Stimulated activated CD8-positive, alpha-beta memory T cell treated with anti-CD3 and anti-CD28 coated beads, Interleukin-12 subunit alpha, Interleukin-12 subunit beta, amount 100 ng/mL, for 4 hours (primary cell): Measurements from ENCODE around the gene UBA52.
"Not testable (repeated sequence)": the region's sequence is repeated elsewhere in the genome, so short reads cannot be mapped to it uniquely, and the experiment has no call there.

Source experiments
- DNase-seq: peaks from one replicate; pipeline ENCODE4 v3.0.0-alpha.2; 2020; ENCODE audit warnings: low read depth

The UBA52 gene

DNA sequence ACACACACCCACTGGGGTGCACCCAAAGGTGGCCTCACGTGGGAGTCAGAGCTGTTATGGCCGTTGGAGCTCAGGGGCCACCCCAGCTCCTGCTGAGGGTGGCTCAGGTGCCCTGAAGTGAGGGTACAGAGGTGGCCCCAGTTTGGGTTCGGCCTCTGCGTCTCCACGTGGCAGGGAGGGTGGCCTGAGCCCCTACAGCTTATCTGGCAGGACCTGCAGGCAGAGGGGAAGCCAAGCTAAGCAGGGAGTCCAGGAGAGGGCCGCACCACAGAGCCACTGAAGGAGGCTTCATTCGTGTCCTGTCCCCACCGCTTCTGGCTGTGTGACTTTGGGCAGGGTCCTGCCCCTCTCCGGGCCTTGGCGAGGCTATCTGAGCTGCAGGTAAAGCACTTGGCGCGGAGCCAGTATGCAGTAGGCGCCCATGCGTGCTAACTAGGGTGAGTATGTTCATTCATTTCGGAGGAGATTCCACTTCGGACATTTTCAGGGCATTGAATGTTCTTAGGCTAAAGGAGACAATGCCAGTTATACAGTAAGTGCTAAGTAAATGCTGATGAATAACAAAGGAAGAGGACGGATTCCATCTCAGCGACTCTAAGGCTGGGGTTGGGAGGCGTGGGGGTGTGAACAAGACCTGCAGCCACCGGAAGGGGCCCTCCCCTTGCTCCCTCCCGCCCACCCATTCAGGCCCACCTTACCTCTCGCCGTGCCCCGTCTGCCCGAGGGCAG is 21.9 kb downstream of the UBA52 start:
- no peak for DNase-seq

DNA sequence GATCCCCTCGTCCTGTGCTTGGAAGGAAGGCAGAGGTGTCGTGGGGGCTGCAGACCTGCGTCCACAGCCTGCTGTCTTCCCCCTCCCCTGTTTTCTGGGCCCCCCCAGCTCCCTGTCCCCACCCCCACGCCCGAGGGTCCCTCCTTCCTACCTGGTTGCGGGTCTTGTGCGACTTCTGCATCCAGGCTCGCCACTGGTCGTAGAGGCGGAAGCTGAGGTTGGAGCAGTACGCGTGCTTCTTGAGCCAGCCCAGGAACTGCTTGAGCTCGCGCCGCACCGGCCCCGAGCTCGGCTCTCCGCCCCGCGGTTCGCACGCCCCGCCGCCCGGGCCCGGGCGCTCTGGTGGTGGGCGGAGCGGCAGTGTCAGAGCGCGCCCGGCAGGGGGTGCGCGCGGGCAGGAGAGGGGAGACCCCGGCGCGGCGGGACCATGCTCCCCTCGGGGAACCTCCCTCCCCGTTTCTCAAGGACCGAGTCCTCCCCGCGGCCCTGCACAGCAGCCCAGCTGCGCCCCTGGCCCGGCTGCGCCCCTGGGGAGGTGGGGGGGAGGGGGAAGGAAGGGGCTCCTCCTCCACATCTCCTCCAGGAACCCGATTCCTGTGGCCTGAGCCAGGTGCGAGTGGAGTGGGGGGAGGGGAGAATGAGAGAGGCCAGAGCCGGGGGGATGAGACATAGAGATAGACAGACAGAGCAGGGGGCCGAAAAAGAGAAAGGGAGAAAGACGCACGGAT is 22.6 kb downstream of the UBA52 start:
- DNase-seq, result peak; percentile 67

DNA sequence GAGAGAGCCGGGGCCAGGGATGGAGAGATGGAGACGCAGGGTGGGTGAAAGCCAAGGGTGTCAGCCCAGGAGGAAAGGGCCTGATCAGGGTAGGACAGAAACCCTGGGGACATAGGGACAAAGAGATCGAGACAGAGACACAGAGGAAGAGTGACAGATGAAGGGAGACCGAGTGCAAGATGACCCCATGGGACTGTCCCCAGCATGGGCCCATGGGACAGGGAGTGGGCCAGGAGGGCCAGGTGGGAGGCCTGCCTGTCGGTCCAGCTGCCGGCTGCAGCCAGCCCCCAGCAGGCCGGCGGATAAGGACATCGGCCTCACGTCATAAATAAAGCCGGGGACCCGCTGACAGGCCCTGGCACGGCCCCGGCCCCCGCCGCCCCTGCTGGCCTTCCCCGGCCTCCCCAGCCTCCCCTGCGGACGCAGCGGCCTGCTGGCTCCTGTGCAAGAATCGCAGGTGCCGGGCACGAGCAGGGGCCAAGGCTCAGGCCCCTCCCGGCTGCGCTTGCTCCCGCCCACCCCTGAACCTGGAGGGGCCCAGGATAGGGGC is 23.2 kb downstream of the UBA52 start:
- no peak for DNase-seq

DNA sequence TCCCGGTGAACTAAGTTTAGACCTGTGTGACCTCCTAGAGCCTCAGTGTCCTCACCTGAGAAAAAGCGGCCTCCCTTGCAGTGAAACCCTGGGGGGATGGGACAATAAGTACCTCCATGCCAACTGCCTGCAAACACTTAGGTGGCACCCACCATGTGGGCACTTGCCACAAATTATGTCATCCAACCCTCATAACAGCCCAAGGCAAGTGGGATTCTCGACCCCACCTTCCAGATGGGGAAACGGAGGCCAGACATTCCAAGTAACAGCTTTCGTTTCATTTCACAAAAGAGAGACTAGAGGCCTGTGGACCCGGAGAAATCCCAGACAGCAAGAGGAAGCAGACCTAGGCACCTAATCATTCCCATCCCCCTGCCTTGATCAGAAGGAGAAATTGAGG is 23.8 kb downstream of the UBA52 start:
- DNase-seq, result no peak

DNA sequence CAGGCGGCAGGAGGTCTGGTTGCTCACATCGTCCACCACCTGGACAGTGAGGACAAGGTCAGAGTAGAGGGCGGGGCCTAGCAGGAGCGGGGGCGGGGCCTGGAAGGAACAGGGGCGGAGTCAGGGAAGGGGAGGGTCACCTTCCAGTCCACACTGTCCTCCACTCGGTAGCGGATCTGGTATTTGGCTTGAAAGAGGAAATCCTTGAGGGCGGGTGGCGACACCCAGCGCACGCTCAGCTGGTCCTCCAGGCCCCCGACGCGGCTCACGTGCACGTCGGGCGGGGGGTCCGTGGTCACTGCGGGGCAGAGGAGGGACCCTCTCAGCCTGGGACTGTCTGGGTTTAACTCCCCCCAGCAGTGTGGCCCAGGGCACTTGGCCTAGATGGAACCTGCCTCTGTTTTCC is 25.1 kb downstream of the UBA52 start:
- no peak for DNase-seq

DNA sequence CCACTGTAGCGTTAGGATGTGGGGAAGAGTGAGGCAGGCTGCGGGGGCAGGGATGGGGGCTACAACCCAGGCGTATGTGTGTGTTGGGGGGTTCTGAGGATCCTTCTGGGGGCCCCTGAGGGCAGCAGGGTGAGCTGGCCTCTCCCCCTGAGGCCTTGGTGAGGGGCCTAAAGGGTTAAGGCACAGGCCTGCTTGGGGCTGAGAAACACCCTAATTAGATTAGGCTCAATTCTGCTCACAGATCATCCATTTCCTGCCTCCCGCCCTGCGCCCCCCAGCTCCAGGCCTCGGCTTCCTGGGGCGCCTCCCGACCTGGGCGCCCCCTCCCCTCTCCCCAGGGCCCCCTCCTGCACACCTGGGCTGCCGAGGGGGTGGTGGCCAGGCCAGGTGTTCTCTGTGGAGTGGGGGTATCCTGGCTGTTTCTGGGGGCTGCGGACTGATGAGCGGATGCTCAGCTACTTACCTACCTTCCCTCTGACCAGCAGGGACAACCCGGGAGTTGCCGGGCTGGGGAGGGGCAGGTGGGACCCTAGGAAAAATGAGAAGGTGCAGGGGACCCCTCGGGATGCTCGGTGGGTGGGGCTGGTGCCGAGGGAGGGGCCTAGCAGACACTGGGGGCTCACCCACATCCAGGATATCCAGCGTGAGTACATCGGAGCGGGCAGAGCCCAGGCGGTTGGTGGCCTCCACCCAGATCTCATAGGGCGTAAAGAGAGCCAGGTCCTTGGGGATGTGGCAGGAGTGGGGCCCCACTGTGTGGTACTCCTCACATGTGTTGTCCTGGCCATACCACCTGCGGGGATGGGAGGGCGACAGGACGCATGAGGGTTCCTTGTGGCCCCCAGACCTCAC is 26.4 kb downstream of the UBA52 start:
- no peak for DNase-seq

DNA sequence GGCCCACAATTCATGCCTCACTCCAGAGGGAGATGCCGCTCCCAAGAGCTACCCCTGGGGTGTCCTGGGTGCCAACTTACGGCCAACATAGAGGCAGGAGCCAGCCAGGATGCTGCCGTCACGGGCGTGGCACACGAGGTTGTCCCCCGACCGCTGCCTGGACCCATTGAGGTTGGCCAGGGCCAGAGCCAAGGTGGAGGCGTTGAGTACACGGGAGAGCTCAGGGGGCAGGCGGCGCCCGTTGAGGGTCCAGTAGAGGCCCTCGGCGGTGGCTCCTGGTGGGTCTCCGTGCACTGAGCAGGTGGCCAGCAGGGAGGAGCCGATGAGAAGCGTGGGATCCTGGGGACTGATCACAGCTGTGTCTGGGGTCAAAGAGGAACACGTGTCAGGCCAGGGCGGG is 27.8 kb downstream of the UBA52 start:
- no peak for DNase-seq

DNA sequence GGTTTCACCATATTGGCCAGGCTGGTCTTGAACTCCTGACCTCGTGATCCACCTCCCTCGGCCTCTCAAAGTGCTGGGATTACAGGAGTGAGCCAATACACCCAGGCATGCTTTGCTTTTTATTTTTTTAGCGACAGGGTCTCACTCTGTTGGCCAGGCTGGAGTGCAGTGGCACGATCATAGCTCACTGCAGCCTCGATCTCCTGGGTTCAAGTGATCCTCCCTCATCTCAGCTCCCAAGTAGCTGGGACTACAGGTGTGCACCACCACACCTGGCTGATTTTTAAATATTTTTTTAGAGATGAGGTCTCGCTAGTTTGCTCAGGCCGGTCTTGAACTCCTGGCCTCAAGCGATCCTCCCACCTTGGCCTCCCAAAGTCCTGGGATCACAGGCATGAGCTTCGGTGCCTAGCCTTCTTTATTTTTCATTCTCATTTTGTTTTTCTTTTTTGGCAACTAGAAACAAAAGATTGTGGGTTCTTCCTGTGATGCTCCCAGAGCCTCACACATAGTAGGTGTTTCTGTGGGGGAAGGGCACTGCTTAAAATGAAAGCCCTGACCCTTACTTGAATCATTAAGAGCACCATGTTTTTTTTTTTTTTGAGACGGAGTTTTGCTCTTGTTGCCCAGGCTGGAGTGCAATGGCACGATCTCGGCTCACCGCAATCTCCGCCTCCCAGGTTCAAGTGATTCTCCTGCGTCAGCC is 29.2 kb downstream of the UBA52 start:
- not testable (repeated sequence) for DNase-seq

DNA sequence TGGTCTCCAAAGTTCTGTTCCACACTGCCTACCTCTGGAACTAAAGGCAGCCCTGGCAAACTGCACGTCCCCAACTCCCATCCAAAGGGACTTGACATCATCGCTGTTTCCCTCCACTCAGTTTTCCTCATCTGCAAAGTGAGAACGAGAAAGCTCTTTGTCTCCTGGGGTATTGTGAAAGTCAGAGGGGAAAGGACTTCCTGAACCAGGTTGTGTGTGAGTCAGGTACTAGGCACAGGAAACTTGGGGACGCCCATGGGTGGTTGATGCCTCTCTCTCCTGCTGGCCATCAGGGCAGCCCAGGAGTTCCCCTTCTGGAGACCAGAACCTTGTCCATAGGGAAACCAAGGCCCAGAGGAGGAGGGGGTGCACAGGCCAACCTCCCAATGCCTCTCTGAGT is 30.2 kb downstream of the UBA52 start:
- no peak for DNase-seq

DNA sequence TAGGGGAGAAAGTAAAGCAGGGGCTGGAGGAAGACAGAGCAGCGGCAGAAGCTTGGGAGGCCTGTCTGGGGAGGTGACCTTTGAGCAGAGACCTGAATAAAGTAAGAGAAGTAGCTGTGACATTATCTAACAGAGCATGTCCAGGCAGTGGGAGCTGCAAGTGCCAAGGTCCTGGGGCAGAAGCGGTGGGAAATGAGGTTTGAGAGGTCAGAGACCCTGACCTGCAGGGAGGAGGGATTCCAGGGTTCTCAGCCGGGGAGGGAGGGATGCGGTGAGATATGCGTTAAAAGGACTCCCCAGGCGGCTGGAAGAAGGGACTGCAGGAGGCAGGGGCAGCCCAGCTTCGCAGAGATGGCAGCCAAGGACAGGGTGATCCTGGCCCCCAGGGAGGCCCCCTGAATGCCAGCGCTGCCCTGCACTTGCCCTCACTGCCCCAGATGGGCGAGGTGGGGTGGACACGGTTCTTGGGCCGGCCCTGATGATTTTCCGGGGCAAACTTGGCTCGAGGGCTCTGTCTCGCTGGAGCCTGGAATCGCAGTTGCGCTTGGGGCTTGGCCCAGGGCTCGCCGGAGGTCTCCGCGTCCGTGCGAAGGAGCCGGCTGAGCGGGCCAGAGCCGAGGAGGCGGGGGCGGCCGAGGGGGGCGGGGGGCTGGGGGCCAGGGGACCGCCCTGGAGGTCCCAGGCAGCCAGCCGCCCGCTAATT is 31.7 kb downstream of the UBA52 start:
- DNase-seq, result no peak

DNA sequence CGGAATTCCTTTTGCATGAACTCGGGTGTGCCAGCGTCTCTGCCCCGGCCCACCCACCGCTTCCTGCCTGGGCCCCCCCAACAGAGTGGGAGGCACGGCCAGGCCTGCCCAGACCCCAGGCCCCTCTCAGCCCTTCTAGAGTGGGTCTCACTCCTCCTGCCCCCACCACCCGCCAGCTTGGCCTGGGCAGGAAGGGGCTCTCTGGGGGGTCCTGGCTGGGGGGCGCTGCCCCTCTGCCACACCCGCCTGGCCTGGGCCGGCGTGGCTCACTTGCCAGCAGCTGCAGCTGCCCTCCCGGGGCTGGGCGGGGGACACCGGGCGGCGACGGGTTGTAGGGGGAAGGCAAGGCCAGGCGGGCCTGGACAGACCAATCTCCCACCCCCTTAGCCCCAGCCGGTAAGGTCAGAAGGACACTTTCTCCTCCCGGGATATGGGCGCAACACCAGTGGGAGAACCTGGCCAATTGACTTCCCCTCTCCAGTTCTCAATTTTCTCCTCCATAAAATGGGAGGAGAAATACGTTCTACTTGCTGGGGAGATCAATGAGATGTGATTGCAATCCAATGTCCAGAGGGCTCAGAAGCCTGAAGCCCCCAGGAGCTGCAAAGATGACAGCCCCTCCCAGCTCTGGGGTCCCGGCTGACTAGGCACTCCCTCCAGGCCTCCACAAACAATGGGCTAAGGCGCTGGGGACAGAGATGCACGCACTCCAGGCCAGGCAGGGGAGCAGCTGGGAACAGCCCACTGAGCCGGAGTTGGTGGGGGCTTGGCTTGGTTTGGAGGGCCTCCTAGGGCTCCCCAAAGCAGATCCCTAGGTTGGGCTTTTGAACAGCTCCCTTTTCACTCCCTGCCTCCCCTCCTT is 32.5 kb downstream of the UBA52 start:
- DNase-seq, result no peak

DNA sequence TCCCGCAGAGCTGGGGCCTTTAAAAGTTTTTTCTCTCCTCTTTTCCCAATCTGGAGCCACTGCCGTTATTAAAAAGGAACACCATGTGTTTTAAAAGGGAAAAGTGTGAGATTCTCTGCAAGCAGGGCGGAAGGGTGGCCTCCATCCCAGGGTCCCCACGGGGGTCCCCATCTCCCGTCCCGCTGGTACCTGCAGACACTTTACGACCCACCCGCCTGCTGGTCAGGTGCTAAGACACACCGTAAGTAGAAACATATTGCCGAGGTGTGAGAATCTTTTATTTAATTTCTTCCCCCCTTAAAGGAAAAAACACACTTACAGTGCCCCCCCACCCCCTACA is 33.1 kb downstream of the UBA52 start:
- no peak for DNase-seq

DNA sequence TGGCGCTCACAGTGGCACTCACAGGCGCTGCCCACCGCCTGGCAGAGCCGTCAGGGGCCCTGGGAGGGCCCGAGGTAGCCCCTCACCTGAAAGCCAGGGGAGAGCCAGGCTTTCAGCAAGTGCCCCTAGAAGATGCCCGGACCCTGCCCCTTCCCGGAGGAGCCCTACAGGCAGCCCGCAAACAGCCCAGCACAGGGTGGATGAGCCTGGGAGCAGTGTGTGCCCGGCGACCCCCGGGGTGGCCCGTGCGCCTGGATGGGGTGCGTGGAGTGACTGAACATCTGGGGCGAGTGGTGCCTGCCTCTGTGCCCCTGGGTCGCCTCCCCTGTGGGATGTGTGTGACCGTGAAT is 33.5 kb downstream of the UBA52 start:
- no peak for DNase-seq

DNA sequence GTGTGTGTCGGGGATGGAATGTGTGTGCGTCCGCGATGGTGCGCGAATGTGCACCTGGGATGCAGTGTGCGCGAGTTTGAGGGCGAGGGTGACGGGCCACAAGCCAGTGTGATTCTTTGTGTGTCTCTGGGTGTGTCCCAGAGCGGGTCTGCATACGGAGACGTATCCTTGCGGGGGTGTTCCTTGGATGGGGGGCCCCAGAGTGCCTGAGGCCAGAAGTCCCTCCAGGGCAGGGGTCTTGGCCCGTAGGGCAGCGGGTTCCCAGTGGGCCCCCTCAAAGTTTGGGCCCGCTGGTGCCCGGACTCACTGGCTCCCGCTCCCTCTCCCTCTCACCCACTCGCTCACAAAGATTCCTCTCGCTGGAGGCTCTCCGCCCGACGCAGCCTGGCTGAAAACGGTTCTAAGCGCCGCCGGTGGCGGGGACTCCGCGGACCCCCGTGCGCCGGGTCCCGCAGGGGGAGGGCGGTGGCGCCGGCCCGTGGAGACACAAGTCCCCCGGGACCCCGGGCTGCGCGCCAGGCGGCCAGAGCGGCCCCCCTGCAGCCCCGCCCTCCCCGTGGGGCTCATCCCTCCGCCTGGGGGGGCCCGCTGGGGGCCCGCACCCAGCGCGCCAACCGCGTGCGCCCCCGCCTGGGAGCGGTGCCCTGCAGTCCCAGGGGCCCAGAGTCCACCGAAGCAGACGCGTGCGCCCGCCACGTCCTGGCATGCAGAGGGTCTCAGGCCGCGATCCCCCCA is 34.1 kb downstream of the UBA52 start:
- DNase-seq, result no peak

DNA sequence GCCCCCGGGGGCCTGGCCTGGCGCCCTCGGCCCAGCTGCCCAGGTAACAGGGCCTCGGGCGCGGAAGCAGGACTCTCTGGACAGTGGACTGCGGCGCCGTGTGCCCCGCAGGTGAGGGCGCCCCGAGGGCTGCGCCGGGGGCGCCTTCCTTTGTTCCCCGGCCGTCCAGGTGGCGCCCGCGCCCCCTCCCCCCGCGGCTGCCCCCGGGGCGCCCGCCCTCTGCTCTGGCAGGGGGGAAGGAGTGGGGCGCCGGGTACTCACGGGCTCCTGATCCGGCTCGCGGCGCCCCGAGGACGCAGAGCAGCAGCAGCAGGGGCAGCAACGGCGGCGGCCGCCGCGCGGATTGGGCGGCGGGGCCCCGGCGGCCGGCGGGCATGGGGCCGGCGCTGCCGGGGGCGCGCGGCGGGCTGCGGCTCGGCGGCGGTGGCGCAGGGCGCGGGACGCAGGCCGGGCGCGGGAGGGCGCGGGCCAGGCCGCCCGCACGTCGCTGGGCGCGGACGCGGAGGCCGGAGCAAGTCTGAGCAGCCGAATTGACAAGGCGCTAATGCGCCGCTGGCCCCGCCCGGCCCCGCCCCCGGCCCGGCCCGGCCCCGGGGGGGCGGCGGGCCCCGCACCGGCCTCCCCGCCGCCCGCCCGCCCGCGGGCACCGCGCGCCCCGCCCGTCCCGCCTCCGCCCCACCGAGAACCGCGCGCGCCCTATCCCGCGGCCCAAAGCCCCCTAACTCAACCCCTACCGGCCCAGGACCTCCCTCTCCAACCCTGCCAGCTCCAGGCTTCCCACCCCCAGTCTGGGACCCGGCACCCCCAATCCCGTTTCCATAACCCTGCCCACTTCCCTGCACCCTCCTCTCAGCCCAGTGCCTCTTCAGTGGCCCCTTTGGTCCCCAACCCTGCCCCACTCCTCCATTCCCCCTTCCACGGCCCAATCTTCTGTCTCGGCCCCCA is 34.9 kb downstream of the UBA52 start, which contains the start of gene CRLF1:
TSS of gene CRLF1 (minus strand) at position 519 of the 945 bp plus-strand sequence. CDS start at position 376, 143 bp downstream.
- no peak for DNase-seq

DNA sequence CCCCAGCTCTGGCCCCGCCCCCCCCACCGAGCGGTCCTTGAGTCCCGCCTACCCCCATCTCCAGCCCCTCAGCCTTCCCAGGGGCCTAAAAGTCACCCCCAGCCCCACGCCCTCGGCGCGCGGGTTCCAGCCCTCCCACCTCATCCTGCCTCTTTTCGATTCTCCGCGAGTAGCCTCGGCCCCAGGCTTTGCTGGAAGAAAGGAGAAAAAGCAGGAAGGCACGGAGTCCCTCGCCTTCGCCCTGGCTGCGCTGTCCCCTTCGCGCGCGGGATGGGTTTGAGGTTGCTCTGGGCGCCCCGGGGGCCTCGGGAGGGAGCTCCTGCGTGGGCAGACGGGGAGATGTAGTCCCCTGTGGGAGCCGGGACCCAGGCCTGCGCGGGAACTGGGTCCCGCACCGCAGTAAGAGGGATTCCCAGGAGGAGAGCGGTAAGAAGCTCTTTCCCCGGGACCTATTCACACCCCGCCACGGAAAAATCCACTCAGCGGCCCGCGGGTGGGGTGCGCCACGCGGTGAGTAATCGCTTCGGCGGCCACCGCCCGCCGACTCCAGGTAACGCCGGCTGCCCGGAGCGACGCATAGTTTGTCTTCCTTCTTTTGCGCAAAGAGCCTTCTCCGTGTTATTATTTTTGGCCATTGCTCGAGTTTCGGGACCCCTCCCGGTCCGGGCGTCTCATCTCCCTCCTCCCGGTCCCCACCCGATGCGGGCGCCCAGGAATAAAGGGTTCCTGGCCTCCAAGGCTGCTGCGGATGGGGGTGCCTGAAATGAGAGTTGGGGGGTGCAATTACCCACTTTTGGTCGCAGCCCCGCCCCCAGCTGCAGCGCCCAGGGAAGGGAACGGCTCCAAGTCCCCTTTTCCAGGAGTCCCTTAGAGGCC is 35.8 kb downstream of the UBA52 start:
- no peak for DNase-seq

DNA sequence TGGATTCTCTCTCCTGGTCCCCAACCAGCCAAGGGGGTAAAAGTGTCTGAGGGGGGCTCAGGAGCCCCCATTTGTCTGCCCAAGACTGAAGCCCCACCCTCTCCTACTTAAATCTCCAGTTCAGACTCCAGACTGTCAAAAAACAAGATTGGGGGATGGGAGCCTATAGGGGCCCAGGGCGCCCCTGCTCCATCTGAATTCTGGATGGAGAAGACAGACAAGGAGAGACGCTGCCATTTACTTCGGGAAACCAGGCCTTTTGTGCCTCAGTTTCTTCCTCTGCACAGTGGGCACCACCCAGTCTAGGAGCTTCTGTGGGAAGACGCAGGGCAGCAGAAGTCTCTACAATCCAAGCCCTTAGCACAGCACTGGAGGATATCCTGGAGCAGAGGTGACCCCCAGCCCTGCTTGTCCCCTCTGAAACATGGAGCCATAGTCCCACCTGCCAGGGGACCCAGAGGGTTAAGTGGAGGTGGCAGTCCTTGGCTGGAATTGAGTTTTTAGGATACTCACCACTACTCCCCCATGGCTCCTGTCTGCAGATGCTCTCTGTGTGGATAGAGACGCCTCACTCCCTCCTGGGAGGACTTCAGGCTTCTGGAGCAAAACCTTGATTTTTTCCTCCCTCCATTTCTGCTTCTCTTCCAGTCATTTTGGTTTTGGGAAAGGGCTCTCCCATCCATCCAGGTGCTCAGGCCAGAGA is 36.6 kb downstream of the UBA52 start:
- DNase-seq, result no peak
